Measurements from ENCODE around the gene MTHFSD.

Gene MTHFSD

DNA sequence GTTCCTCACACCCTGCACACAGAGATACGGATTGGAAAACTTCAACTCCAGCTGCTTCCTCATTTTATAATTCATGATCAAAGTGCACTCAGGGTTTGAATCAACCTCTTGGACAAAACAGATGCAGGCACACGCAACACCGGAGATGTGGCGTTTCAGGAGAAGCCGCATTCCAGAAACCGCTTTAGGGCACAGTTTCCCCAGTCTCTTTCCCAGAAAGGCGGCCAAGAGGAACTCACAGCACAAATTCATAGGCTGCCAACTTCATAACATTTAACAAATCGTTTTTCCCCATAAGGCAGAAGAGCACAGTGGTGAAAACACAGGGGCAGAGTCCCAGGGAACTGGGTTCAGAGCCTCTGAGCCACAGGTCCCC, 8.4 kb downstream of the MTHFSD start:
- DNase-seq = no peak

DNA sequence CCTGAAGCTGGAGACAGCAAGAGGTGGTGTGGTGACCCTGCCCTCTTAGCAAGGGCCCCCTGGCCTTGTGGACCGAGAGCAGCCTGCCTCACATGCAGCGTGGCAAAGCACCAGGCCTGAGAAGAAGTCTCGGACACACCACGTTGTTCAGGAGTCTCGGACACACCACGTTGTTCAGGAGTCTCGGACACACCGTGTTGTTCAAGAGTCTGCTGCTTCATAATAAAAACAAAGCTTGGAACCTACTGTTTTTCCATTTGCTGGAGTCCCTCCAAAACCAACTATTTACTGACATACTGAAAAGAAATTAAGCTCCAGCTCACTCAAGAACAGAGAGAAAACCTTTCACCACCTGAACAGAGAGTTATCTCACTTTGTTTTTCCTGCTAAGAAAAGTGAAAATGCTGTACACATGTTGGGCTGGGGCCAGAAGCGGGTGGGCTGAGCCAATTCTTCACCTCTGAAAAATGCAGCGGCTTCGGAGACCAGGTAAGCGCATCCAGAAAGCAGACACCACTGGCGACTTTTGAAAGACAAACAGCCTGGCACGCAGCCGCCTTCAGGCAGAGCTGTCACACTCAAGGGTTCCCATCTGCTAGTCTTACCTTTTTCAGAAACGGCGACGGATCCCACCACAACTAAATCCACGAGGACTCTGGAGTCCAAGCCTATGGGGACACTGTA, 8.9 kb downstream of the MTHFSD start:
- no peak for DNase-seq

DNA sequence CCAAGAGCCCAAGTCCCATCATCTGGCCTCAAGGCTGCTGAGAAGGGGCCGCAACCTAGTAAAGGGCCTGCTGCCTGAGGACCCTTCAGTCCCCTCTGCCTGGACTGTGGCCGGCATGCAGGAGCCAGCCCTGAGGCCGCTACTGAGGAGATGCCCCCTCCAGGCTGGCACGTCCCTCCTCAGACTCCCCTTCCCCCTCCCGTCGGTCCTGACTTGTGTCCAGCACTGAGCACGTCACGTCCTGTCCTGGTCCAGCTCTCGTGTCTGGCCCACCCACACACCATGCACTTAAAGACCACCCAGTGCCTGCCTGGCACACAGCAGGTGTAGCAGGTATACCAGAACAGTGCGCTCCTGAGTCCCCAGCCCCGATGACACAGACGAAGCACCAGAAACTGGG, 9.6 kb downstream of the MTHFSD start:
- DNase-seq = no peak

DNA sequence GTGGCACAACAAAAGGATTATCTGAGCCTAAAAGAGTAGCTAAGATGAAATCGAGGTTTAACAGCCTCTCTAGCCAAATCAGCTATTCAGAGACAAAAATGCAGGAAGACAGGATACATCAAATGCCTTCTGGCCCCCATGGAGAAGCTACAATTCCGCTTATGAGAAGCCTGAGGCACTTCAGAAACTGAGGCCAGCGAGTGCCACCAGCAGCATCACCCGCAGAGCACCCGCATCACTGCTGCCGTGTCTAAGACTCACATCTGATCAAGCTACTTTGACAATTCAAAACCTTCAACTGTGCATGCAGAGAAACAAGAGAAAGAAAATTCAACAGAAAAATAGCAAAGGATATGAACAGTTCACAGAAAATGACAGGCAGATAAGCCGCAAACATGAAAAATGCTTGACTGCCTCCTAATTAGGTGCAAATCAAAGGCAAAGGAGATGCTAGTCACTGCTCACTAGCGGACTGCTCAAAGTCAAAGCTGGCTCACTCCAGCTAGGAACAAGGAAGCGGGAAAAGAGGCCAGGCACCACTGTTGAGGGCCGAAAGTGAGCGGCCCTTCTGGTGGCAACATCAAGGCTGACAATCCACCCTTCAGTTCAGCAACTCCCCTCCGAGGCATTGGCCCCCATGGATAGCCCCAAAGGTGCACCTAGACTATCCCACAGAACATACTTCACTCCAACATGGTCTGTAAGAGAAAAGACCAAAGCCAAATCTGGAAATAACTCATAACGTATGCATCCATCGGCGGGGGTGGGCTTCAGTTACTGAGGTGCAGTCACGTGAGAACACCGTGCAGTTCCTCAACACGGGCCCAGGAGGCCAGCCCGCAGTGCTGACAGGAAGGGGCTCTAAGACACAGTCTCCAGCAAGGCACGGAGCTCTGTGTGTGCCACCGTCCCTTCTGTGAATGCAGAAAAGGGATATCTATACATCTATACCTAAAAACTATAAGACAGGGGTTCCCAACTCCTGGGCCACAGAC, 12.0 kb downstream of the MTHFSD start:
- no peak for DNase-seq

DNA sequence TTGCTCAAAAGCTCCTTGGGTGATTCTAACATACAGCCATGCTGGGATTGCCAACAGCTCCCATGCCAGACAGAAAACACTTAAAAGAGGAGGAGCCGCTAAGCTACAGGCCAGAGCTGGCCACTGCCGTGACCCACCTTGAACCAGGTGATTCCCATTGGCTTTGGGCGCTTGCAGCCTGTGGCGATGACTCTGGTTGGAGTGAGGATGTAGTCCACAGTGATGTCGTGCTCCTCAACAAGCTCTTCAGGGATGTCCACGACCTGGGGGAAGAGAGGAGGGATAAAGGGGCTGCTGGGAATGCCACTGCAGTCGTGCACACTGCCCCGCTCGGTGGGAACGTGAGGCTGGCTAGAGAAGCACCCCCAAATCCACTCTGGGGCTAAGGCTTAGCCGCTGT, 13.5 kb downstream of the MTHFSD start:
- no peak for DNase-seq

DNA sequence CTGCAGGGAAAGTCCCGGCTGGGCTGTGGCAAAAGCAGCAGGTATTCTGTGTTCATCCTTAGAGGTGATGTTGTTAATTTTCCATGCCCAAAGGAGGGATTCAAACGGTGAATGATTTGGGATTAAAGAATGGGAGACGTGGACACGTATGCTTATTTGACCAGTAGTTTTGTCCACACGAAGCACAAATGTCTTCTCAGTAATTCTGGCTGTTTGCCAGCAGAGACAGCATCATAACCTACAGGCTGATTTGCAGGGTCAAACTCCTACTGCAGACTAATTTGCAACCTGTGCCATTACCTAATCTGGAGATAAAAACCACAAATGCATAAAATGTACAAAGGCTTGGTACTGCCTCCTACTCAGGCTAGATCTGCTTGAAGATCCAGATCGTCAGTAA, 14.1 kb downstream of the MTHFSD start:
- no peak for DNase-seq

DNA sequence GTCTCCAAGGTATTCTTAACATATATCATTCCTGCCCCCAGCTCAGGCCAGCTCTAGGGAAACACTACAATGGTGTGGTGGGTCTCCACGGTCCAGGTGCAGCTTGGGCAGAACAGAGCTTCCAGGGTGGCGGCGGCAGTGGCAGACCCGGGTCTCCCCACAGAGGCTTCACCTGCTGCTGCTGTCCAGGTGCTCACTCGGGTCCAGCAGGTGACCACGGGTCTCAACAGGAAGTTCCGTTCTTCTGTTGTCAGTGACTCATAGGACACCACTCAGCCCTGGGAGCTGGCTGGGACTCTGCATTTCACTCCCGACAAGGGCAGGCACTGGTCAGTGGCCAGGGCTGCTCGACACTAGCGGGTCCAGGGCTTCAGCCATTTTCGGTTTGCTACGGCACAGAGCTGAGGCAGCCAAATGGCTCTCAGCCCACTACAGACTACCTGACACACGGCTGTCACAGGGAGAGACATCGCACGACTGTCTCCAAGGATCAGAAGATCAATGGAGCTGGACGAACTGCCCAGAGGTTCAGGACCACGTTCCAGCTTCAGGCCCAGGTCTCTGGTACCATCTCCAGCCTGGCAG, 16.7 kb downstream of the MTHFSD start:
- DNase-seq = no peak

DNA sequence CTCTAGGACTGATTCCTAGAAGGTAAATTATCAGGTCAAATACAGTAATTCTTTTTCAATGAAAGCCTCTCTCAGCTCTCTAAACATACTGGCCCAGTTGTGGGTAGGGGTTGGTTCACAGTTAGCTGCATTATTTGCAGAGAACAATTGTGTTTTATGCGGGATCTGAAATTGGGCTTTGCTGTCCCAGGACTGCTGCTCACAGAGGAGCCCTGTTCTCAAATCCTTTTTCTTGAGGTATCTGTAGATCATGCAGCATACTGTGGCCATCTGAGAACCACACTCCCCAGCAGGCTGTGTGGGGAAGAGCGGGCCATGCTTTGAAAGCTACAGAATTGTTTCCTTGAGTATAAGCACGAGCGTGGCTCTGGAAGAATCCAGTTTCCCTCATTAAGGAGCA, 17.5 kb downstream of the MTHFSD start:
- DNase-seq = no peak

DNA sequence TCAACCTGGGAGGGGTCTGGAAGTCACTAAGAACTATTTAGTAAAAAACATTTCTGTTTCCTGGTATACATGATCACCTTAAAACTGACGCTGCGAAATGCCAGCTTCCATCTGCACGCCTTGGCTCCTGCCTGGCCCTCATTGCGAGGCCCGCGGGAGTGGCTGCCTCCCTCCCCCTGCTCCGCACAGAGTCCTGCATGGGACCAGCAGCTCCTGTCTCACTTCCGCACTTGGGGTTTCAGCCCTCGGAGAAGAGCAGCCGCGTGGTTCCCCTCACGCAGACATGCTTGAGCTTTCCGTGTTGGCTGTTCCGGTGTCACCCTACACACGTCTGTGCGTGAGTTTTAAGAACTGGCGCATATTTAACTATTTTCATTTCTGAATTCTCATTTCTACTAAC, 18.4 kb downstream of the MTHFSD start:
- DNase-seq = no peak

DNA sequence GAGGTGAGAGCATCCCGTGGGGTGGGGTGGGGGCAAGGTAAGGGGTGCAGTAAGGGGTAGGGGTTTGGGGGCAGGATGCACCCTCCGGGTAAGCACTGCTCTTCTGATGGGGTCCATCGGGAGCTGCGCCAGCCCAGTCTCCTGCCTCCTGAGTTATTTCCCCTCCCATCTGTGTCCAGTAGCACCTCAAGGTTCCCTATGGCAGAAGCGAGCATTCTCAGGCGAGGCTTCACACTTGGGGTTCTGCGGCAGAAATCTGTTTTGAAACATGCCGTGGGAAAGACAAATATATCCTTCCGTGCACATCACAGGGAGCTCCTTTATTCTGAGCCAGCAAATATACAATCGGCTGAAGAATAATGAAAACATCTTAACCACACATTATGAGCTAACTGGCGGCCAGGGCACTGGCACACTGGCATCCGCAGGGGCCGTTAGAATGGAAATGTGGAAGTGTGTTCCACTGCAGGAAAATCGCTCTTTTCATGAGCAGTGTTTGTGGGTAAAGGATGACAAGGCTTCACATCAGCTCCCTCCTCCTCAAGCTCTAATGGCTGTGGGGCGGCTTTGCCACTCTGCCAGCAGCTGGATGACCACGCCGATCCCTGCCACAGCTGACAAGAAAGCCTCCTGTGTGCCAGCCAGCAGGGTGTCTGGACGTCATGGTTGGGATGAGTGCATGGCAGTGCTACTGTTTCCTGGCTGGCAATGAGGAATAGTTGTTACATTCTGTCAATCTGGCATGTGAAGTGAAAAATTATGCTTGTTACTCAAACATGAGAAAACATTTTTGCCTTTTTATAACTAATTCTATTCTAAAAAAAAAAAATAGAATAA, 20.0 kb downstream of the MTHFSD start:
- DNase-seq = no peak

DNA sequence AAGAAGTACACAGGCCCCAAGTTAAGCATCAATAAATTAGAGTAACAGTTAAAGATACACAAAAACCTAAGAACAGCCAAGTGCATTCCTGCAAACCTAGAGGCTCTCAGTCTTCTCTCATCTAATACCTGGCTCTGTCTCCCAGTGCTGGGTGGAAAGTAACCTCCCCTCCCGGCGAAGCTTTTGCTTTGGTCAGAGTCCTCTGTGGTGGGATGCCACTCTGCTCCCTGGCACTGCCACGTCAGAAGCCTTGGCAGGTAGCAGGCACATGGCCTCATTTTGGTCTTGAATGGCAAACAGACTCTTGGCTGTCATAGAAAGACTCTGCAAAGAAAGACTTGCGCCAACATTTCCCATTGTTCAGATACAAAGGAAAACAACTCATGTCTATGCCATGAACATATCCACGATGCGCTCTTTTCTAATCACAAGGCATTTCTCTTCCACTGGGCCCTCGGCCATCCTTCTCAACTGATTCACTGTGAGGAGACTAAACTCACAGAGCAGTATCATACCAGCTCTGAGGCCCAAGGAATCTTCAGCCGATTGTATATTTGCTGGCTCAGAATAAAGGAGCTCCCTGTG, 21.2 kb downstream of the MTHFSD start:
- DNase-seq = no peak

DNA sequence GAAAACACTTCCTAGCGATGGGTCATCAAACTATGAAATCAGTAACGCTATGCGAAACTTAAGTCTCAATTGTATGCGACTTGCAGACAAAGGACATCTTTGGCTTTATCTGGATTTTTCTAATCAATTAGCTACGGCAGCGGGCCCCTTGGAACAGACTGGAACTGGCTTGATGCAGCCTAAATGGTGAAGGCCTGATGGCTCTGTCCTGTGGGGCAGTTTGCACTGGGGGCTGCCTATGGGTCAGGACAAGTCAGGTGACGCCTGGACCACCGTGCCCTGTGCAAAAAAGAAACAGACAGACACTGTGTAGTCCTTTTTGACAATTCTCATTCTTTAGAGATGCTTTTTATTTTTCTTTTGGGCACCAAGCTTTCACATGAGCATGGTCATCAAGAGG, 22.0 kb downstream of the MTHFSD start:
- no peak for DNase-seq

DNA sequence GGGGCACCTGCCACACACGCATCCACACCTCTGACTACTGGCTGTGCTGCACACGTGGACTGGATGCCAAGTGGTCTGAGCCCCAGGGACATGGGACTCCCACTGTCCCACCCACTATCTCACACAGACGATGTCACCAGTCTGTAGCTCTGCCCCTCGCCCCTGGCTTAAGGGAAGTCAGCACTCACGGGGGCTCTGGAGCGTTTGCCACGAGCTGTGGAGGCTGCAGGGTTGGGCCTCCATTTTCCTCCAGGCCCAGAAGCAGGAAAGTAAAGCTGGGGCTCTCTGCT, 22.6 kb downstream of the MTHFSD start:
- no peak for DNase-seq

DNA sequence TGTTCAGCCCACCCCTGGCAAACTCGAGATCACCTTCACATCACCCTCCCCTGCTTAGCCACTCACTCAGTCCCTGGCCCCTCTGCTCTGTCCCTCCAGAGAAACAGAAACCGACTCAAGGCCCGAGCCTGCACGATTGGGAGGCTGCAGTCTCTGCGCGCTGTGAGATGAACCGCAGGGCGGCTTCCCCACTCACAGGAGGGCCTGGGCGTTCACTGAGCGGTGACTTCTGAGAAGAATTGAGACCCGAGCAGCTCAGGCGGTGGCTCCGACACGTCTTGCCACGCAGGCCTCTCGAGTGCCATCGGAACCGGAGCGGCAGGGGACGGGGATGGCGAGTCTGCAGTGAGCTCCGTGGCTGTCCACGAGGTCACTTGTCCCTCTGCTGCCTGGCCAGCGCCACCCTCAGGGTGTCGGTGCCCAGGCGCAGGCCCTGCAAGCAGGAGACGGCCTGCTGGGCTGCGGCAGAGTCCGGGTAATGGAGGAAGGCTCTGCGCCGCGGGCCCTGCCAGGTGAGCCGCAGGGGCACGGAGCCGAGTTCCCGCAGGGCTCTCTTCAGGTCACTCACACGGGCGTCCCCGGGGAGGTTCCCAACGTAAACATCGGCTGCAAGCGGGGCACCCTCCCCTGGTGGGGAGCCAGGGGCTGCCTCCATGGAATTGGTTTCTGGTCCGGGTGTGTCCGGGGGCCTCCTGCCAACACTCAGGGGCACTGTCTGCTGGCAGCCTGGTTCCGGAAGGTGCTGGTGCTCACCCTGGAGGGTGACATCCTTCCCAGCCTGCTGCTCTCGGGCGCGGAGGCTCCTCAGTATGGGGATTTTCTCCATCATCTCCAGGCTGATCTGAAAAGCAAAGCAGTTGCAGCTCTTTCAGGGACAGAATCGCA, 23.2 kb downstream of the MTHFSD start:
- DNase-seq = no peak

DNA sequence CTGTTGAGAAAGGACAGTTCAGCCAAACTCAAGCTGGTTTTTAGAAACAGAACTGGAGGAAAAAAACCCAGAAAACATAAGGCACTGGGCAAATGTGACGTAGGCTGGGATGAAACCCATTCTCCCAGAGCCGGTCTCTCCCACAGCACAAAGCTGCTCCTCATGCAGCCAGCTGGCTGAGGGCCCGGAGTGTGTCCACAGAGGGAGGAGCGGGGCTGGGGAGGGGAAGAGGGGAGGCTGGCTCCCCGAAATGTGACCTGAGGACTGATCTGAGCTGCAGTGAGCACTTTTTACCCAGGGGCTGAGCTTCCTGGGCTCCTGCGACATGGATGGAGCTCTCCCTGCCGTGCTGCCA, 23.9 kb downstream of the MTHFSD start:
- no peak for DNase-seq

DNA sequence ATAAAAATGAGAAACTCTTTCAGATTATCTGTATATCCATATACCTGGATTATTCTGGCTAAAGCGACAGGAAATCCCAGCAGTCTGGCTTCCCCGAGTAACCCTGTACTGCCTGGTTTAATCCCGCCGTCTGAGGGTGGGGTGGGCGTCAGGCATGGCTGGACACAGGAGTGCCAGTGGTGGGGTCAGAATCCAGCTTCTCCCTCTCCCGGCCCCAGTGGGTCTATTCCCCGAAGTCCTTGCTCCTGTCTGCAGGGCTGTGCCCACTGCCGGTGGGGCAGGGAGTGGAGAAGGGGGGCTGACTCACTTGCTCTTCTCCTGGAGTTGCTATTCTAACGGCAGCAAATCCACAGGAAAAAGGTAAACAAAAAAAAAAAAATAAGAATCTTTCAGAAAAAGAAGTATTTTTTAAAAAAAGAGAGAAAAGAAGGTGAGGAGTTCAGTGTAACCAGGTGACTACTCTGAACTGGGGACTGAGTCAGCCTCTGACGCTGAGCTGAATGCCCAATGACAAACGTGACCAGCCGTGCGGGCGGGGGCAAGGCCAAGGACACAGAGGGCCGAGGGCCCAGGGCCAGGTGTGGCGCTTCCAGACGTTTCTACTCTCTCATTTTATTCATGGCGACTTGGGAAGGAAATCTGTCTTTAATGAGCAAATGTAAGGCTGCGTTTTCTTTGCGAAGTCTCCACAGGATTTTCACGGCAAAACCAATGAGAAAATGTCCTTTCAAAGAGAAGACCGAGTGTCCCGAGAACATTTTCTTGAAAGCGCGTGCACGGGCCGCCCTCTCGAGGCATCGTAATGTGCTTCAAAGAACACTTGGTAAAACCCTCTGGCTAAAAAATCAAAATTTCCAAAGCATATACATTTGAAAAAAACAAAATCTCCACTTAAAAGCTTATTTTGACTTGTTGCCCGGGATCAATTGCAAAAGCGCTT, 24.5 kb downstream of the MTHFSD start:
- no peak for DNase-seq

DNA sequence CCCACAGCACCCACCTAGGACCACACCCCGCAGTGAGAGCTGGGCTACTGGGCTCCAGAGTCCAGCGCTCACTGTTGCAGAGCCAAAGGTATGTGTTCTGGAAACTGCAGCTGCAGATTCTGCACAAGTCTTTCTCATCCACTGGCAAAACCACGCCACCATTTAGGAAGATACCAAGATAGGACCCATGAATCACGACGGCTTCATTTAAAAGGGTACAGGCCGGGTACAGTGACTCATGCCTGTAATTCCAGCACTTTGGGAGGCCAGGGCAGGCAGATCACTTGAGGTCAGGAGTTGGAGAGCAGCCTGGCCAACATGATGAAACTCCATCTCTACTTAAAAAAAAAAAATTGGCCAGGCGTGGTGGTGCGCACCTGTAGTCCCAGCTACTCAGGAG, 25.9 kb downstream of the MTHFSD start:
- DNase-seq = no peak

DNA sequence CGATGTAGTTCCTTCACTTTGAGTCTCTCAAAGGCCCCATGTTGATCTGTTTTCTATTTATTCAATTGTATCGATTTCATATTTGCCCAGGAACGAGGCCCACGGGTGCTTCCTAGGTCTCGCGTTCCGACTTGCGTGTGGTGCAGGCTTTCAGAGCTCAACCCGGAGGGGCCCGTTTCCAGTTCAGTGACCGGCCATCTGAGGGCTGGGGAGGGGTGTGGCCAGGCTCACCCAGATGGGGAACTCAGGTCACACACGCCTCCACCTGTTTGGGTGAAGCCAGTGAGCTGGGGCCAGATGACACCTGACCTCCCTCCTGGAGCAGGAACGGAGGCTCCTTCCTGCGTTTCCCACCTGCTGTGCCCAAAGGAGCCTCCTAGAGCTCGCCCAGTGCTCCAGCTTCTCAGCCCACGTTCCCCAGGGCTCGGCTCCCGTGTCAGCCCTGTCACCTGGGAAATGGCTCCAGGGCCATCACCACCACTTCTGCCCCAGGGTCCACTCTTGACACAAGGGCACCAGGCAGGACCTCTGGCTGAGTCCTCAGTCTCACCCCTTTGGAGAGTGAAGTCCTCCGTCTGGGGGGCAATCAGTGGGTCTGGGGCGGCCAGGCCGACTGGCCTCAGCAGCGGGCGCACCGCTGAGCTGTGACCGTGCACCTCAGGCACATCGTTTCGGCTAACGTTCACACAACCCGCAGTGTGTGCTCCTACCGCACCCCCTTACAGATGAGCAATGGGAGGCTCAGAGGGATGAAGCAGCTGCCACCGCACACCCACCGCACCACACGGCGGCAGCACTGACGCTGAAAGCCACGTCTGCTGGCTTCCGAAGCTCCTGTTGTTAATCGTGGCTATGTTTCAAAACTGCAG, 26.7 kb downstream of the MTHFSD start:
- no peak for DNase-seq

DNA sequence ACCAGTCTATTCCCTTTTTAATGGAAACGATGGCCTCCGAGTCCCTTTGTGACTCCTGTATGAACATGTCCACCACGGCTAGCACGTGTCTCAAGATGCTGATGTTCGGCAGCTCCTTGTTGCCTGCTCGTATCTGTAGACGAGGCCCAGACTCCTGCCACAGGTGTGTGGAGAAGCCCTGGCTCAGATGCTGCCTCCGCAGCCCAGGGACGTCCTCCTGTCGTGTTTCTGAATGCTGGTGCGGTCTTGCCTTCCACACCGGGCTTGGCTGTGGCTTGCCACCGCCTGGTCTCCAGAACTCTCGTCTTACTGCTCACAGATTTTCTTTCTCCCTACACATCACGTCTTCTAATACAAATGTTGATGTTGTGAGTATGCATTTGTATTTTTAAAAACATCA, 27.7 kb downstream of the MTHFSD start:
- no peak for DNase-seq

DNA sequence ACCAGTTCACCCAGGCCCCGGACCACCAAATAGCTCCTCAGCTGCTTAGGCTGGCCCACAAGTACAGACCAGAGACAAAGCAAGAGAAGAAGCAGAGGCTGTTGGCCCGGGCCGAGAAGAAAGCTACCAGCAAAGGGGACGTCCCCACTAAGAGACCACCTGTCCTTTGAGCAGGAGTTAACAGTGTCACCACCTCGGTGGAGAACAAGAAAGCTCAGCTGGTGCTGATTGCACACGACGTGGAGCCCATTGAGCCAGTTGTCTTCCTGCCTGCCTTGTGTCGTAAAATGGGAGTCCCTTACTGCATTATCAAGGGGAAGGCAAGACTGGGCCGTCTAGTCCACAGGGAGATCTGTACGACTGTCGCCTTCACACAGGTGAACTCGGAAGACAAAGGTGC, 29.3 kb downstream of the MTHFSD start:
- DNase-seq = no peak
